Testis (tissue), 2 donors: ENCODE measurements around the gene CCNE1.

Source experiments
- POLR2A ChIP-seq: fragments of 450-650 bp; IDR thresholded peaks from one replicate; pipeline ENCODE4 v1.6.1; 2017; ENCODE audit warnings: antibody characterized with exemption, mild to moderate bottlenecking, moderate library complexity
- TF ChIP-seq, protein P1 (sequence below), 3 experiments: fragments of 450-650 bp in 2 of 3; fragments of 200-600 bp in 1 of 3; sonication (generic) in 1 of 3; IDR thresholded peaks; one replicate each; pipeline ENCODE4 v1.5.1; 2016 to 2019; ENCODE audit warnings: antibody characterized with exemption in 3 of 3, mild to moderate bottlenecking in 2 of 3, moderate library complexity in 1 of 3

- no peak for TF ChIP-seq POLR2A
- TF ChIP-seq, protein P1, sequence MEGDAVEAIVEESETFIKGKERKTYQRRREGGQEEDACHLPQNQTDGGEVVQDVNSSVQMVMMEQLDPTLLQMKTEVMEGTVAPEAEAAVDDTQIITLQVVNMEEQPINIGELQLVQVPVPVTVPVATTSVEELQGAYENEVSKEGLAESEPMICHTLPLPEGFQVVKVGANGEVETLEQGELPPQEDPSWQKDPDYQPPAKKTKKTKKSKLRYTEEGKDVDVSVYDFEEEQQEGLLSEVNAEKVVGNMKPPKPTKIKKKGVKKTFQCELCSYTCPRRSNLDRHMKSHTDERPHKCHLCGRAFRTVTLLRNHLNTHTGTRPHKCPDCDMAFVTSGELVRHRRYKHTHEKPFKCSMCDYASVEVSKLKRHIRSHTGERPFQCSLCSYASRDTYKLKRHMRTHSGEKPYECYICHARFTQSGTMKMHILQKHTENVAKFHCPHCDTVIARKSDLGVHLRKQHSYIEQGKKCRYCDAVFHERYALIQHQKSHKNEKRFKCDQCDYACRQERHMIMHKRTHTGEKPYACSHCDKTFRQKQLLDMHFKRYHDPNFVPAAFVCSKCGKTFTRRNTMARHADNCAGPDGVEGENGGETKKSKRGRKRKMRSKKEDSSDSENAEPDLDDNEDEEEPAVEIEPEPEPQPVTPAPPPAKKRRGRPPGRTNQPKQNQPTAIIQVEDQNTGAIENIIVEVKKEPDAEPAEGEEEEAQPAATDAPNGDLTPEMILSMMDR (IDR thresholded peaks at IDR 0.05), result no peak
Observed at GRCh38 chr19:29850482-29850881, 38.7 kb downstream of the CCNE1 start.
